Psoas muscle (tissue), 8 donors: Measurements from ENCODE around the gene GOLGA5. TPM values are rescaled to one million over a fixed set of nuclear protein-coding genes. Genes with fewer than 3 reads are reported as not detected.

Experiments used
- ATAC-seq, 4 donors: fragments of 200-7000 bp; cut with Tn5 transposase; one replicate each; pipeline ENCODE4 v1.9.1; 2020; ENCODE audit warnings: moderate library complexity in 3 of 4, mild to moderate bottlenecking in 2 of 4
- DNase-seq, 2 donors: peaks; one replicate each; pipeline ENCODE4 v3.0.0-alpha.2; 2020
- H3K27ac ChIP-seq: fragments of 200-600 bp; one replicate; pipeline ENCODE4 v1.8.0; 2022
- H3K27me3 ChIP-seq, 3 donors: fragments of 200-600 bp in 1 of 3; one replicate each; pipeline versions ENCODE4 v1.6.1 to v1.8.0; 2013 to 2022; ENCODE audit warnings: low read length in 2 of 3, mild to moderate bottlenecking in 2 of 3, moderate library complexity in 1 of 3; ENCODE audit not compliant: insufficient read depth in 3 of 3
- H3K36me3 ChIP-seq, 2 donors: fragments of 200-600 bp in 1 of 2; one replicate each; pipeline versions ENCODE4 v1.6.1 to v1.8.0; 2013 to 2022; ENCODE audit warnings: low read depth in 1 of 2, mild to moderate bottlenecking in 1 of 2, moderate library complexity in 1 of 2; ENCODE audit not compliant: insufficient read depth in 1 of 2
- H3K4me1 ChIP-seq: fragments of 200-600 bp; one replicate; pipeline ENCODE4 v1.8.0; 2022
- H3K4me3 ChIP-seq: fragments of 200-600 bp; one replicate; pipeline ENCODE4 v1.8.0; 2022; ENCODE audit warnings: mild to moderate bottlenecking
- H3K9me3 ChIP-seq: fragments of 200-600 bp; one replicate; pipeline ENCODE4 v1.8.0; 2022
- WGBS, 3 donors: extraction: QIAGEN DNeasy Blood & Tissue Kit; methylation state at CpG; one replicate each; pipeline versions ENCODE4 v1.1.6 to v1.1.7; 2013; 5-methylcytosine and 5-hydroxymethylcytosine counted together
- intact Hi-C, 2 donors: fragments of 100-400 bp; cut with DNase I; formaldehyde crosslinking; loops; one replicate each; pipeline versions ENCODE4 v1.11.0 to v1.14.2; 2022
- polyA plus RNA-seq, 3 donors: library from polyadenylated mRNA; stranded (reverse); fragments of 200-250 nt; gene quantifications; one replicate each; pipeline ENCODE4 v1.2.3, GENCODE V29; 2013
- total RNA-seq, 4 donors: library from RNA; stranded (reverse); fragmentation: NEBNext Ultra II Directional in 2 of 4; extraction: Animal tissue kit (Norgen Biotek cat#: 25700) in 2 of 4; gene quantifications; one replicate each; pipeline versions ENCODE4 v1.2.1 to v1.2.4, GENCODE V29; 2021 to 2023
- TF ChIP-seq, protein P1 (sequence below): fragments of 200-600 bp; IDR thresholded peaks from one replicate; pipeline ENCODE4 v1.8.0; 2022; ENCODE audit warnings: antibody characterized with exemption
- donor health status: healthy with polysubstance abuse.
- donor health status: DM: no; HTN: no; CAD: no; lungs with moderate emphysema.
- donor health status: Bipolar disorder and iron deficiency.
- donor health status: healthy.
- donor health status: DM: yes; HTN: yes; CAD: no.
- donor health status: DM: no; HTN: no; CAD: no.
- donor health status: DM: no; HTN: no; CAD: no.
- donor health status: DM: yes; HTN: yes; CAD: no.

Gene GOLGA5
- total and polyA plus RNA-seq, 7 donors: 19.8 to 59.1 (median 23.5) TPM

DNA sequence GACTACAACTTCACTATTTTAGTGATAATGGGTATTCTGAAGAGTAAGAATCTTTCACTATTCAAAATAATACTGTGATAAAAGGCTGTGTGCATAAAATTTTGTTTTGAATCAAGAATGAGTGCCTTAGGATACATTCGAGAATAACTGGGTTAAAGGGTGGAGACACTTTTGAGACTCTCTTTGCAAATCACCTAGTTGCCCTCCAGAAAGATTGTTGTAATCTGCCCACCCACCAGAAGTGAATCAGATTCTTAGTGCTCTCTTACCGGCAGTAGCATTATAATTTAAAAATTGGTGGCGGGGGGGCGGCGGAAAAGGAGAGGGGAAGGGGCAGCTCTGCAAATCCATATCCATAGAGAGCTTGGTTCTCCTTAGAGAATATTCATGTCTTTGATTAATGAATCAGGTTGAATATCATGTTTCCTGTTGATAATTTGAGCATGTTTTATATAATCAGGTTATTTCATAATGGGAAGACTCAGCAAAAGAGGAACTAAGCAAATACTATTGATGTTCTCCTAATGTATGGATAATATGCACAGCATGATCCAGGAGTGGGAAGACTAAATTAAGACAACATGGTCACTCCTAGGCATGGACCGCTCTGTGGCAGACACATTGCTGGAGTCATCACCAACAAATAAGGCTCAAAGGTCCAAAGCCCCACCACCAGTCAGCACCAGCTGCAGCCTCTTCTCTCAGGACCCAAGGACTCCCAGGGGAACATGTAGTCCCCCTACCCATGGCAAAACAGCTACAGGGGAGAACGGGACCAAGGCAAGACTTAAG, 66.1 kb downstream of the GOLGA5 start:
- H3K4me1 ChIP-seq: no peaks in the 10 kb centered on the region
- no peaks in the 10 kb centered on the region for H3K36me3 ChIP-seq
- H3K9me3 ChIP-seq: no peaks in the 10 kb centered on the region
- no peak overlapping the region for H3K4me3 ChIP-seq
- peaks cover 0 to 2% (median 0%) of the 10 kb centered on the region in 3 donors for H3K27me3 ChIP-seq
- ATAC-seq: no peak
- 82 to 86% (median 84%) methylated on average over 7 of the region's 7 CpGs for WGBS, 3 donors
- no peak overlapping the region for H3K27ac ChIP-seq
- intact Hi-C loops: no loop called here
- TF ChIP-seq, protein P1, sequence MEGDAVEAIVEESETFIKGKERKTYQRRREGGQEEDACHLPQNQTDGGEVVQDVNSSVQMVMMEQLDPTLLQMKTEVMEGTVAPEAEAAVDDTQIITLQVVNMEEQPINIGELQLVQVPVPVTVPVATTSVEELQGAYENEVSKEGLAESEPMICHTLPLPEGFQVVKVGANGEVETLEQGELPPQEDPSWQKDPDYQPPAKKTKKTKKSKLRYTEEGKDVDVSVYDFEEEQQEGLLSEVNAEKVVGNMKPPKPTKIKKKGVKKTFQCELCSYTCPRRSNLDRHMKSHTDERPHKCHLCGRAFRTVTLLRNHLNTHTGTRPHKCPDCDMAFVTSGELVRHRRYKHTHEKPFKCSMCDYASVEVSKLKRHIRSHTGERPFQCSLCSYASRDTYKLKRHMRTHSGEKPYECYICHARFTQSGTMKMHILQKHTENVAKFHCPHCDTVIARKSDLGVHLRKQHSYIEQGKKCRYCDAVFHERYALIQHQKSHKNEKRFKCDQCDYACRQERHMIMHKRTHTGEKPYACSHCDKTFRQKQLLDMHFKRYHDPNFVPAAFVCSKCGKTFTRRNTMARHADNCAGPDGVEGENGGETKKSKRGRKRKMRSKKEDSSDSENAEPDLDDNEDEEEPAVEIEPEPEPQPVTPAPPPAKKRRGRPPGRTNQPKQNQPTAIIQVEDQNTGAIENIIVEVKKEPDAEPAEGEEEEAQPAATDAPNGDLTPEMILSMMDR: no peak
- DNase-seq: no peak

DNA sequence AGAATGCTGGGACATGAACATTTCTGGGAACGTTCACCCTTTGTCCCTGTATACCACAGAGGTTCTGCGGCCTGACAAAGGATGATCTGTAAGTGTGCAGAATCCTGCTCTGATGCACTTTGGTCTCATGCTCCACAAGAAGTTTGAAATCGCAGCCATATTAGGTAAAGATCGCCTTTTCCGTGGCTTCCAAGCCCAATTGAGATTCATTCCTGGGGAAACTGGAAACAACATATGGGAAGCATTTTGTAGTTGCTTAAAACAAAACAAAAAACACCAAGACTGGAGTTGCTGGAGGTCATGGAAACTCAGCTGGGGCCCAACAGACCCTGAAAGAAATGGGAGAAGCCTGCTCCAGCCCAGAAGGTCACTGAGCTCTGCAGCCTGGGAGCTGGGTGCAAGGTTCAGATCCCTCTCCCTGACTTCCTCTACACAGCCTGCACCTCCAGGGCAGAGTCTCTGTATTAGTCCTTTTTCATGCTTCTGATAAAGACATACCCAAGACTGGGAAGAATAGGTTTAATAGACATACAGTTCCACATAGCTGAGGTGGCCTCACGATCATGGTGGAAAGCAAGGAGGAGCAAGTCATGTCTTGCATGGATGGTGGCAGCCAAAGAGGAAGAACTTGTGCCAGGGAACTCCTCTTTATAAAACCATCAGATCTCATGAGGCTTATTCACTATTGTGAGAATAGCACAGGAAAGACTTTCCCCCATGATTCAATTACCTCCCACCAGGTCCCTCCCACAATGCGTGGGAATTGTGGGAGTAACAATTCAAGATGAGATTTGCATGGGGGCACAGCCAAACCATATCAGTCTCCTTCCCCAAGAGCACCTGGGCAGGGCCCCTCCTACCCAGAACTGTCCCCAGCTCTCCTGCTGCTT, 68.0 kb downstream of the GOLGA5 start:
- no peaks in the 10 kb centered on the region for H3K9me3 ChIP-seq
- no peaks in the 10 kb centered on the region for H3K36me3 ChIP-seq
- WGBS, 3 donors: 84 to 85% (median 85%) methylated on average over 7 of the region's 7 CpGs
- DNase-seq: no peak
- no peak overlapping the region for H3K27ac ChIP-seq
- intact Hi-C loops: no loop called here
- H3K4me1 ChIP-seq: no peaks in the 10 kb centered on the region
- ATAC-seq: no peak
- TF ChIP-seq, protein P1: no peak
- peaks cover 0 to 2% (median 0%) of the 10 kb centered on the region in 3 donors for H3K27me3 ChIP-seq
- H3K4me3 ChIP-seq: no peak overlapping the region

DNA sequence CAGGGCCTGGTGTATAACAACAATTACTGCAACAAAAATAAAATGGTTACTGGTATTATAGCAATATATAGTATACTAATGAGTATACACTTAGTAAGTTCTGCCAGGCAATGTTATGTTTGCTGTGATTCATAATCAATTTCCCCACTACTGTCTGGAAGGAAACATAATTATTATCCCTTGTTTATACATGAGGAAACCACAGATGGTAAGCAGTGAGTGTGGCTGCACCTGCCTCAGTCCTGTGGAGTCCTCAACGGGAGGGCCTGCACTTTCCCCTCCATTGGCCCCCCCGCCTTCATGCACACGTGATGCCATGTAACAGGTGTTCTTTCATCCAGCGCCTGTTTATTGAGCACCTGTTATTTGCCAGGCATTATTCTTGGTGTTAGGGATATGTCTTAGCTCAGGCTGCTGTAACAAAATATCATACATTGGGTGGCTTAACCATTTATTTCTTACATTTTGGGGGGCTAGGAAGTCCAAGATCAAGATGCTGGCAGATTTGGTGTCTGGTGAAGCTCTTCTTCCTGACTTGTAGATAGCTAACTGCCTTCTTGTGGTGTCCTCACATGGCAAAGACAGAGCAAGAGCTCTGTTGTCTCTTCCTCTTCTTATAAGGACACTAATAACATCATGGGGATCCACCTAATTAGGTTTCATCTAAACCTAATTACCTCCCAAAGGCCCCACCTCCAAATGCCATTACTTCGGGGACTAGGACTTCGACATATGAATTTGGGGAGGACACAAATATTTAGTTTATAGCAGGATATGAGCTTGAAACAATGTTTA, 69.4 kb downstream of the GOLGA5 start:
- Histone ChIP-seq H3K36me3 (no peaks in the 10 kb centered on the region), H3K9me3 (no peaks in the 10 kb centered on the region), H3K4me1 (no peaks in the 10 kb centered on the region), H3K27me3 (peaks cover 0 to 2% (median 0%) of the 10 kb centered on the region in 3 donors), H3K4me3 (no peak overlapping the region), H3K27ac (no peak overlapping the region)
- ATAC-seq (no peak), DNase-seq (no peak)
- intact Hi-C loops: no loop called here
- 41 to 47% (median 44%) methylated on average over 6 of the region's 6 CpGs for whole genome bisulfite sequencing, 3 donors
- TF ChIP-seq, protein P1: no peak

DNA sequence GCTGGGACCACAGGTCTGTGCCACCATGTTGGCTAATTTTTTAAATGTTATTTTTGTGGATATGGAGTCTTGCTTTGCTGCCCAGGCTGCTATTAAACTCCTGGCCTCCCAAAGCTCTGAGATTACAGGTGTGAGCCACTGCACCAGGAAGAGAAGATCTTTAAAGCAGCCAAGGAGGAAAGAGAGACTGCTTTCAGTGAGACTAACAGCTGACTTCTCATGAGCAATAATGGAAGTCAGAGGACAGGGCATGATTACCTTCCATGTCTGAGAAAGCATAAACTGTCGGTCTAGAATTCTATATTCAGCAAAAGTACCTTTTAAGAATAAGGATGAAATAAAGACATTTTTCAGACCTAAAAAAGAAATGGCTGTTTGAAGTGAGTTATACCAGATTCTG, 71.6 kb downstream of the GOLGA5 start:
- Histone ChIP-seq H3K27me3 (no peaks in the 10 kb centered on the region), H3K36me3 (no peaks in the 10 kb centered on the region), H3K9me3 (no peaks in the 10 kb centered on the region), H3K4me1 (no peaks in the 10 kb centered on the region), H3K4me3 (no peak overlapping the region), H3K27ac (no peak overlapping the region)
- 79 to 91% (median 90%) methylated on average over 1 of the region's 1 CpG for WGBS, 3 donors
- DNase-seq (no peak), ATAC-seq (no peak)
- intact Hi-C loops: no loop called here
- TF ChIP-seq, protein P1: no peak
